Breast epithelium (tissue), 3 donors: ENCODE results near the gene RGS9.

ENCODE experiments used
- POLR2A ChIP-seq: fragments of 450-650 bp; IDR thresholded peaks from one replicate; pipeline ENCODE4 v1.6.1; 2016; ENCODE audit warnings: antibody characterized with exemption, mild to moderate bottlenecking, moderate library complexity
- POLR2AphosphoS5 ChIP-seq, 3 donors: sonication (generic); formaldehyde crosslinking; IDR thresholded peaks; one replicate each; pipeline ENCODE4 v1.6.1; 2017; ENCODE audit warnings: antibody characterized with exemption in 3 of 3
- TF ChIP-seq, protein P1 (sequence below), 3 donors: fragments of 450-650 bp; IDR thresholded peaks; one replicate each; pipeline ENCODE4 v1.5.1; 2016 to 2017; ENCODE audit warnings: antibody characterized with exemption in 3 of 3, mild to moderate bottlenecking in 3 of 3, moderate library complexity in 3 of 3

DNA sequence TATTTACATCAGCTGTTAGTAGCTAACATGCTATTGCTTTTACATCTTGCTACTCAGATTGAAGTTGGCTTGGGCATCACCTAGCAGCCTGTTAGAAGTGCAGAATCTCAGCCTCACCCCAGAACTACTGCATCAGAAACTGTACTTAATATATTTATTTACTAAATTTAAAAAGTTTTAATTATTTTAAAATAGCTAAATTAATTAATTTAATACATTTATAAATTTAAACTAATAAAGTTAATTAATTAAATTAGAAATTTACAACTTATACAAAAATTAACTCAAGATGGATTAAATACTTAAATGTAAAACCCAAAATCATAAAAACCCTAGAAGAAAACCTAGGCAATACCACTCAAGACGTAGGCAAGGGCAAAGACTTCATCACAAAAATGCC, 41.7 kb upstream of the RGS9 start:
- TF ChIP-seq POLR2A, result no peak
- TF ChIP-seq, protein P1, sequence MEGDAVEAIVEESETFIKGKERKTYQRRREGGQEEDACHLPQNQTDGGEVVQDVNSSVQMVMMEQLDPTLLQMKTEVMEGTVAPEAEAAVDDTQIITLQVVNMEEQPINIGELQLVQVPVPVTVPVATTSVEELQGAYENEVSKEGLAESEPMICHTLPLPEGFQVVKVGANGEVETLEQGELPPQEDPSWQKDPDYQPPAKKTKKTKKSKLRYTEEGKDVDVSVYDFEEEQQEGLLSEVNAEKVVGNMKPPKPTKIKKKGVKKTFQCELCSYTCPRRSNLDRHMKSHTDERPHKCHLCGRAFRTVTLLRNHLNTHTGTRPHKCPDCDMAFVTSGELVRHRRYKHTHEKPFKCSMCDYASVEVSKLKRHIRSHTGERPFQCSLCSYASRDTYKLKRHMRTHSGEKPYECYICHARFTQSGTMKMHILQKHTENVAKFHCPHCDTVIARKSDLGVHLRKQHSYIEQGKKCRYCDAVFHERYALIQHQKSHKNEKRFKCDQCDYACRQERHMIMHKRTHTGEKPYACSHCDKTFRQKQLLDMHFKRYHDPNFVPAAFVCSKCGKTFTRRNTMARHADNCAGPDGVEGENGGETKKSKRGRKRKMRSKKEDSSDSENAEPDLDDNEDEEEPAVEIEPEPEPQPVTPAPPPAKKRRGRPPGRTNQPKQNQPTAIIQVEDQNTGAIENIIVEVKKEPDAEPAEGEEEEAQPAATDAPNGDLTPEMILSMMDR (IDR thresholded peaks at IDR 0.05), result no peak
- no peak for TF ChIP-seq POLR2AphosphoS5 (IDR thresholded peaks at IDR 0.05)
